Chondrocyte (in vitro differentiated cells): ENCODE measurements around the gene GALM. TPM values are rescaled to one million over a fixed set of nuclear protein-coding genes. Genes with fewer than 3 reads are reported as not detected.

ENCODE experiments used
- DNase-seq: peaks from one replicate; pipeline ENCODE4 v3.0.0; 2021; ENCODE audit warnings: mixed read lengths, low spot score
- H3K27ac Mint-ChIP-seq: one replicate; pipeline ENCODE4 v1.8.0; 2021; ENCODE audit warnings: mild to moderate bottlenecking, moderate library complexity, mixed read lengths; ENCODE audit not compliant: unreplicated experiment
- H3K27me3 Mint-ChIP-seq: 2 replicates; pipeline ENCODE4 v1.8.0; 2021; ENCODE audit warnings: low read depth, mixed read lengths
- H3K36me3 Mint-ChIP-seq: 2 replicates; pipeline ENCODE4 v1.8.0; 2021; ENCODE audit warnings: low read depth, mixed read lengths
- H3K4me1 Mint-ChIP-seq: 2 replicates; pipeline ENCODE4 v1.8.0; 2021; ENCODE audit warnings: low read depth, mild to moderate bottlenecking, mixed read lengths
- H3K4me3 Mint-ChIP-seq: one replicate; pipeline ENCODE4 v1.8.0; 2021; ENCODE audit warnings: mild to moderate bottlenecking, moderate library complexity, mixed read lengths; ENCODE audit not compliant: unreplicated experiment
- H3K9me3 Mint-ChIP-seq: 2 replicates; pipeline ENCODE4 v1.8.0; 2021; ENCODE audit warnings: low read depth, mixed read lengths
- total RNA-seq: library from RNA; stranded (reverse); gene quantifications from 3 replicates; pipeline ENCODE4 v1.2.1, GENCODE V29; 2021
- TF ChIP-seq, protein P1 (sequence below): fragments of 200-600 bp; sonication (generic); IDR thresholded peaks from 2 replicates; pipeline ENCODE4 v1.5.0; 2021; ENCODE audit warnings: antibody characterized with exemption, mild to moderate bottlenecking, moderate library complexity

GALM gene
- total RNA-seq, 1 donor from 2014 or later: 4.7 TPM

DNA sequence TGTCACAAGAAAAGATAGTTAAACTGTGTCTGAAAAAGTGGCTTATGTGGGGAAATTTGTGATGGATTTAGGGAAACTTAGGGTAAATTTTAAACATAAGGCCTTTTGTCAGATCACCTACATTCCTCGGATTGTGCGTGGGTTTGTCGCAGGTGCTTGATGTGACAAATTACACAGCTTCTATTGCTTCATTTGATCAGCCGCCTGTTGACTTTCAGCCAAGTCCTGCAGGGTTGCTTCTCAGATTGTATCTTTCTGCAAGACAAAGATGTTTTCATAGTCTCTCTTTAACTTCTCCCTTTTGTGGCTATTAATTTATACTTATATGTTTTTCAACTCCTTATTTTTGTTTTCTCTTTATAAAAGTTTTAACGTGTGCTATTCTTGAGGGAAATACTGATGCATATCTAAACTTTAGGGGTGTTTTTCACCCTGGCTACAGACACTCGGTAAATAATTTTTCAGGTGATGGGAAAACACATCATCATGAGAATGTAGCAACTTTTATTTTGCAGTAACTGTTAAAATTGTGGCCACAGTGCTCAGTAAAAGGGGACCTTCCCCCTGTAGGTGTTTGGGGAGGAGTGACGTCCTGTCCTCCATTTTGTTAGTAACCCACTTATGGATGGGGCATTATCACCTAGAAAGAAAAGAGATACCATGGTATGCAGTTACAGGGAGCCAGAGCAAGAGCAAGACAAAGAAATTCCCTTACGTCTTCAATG, 31.4 kb downstream of the GALM start:
- H3K36me3 Mint-ChIP-seq: peaks cover 2% of the 10 kb centered on the region
- H3K9me3 Mint-ChIP-seq: no peaks in the 10 kb centered on the region
- H3K4me1 Mint-ChIP-seq: peaks cover 8% of the 10 kb centered on the region
- no peak for DNase-seq
- no peak overlapping the region for H3K27ac Mint-ChIP-seq
- TF ChIP-seq, protein P1, sequence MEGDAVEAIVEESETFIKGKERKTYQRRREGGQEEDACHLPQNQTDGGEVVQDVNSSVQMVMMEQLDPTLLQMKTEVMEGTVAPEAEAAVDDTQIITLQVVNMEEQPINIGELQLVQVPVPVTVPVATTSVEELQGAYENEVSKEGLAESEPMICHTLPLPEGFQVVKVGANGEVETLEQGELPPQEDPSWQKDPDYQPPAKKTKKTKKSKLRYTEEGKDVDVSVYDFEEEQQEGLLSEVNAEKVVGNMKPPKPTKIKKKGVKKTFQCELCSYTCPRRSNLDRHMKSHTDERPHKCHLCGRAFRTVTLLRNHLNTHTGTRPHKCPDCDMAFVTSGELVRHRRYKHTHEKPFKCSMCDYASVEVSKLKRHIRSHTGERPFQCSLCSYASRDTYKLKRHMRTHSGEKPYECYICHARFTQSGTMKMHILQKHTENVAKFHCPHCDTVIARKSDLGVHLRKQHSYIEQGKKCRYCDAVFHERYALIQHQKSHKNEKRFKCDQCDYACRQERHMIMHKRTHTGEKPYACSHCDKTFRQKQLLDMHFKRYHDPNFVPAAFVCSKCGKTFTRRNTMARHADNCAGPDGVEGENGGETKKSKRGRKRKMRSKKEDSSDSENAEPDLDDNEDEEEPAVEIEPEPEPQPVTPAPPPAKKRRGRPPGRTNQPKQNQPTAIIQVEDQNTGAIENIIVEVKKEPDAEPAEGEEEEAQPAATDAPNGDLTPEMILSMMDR: no peak
- H3K4me3 Mint-ChIP-seq: no peak overlapping the region
- no peaks in the 10 kb centered on the region for H3K27me3 Mint-ChIP-seq

DNA sequence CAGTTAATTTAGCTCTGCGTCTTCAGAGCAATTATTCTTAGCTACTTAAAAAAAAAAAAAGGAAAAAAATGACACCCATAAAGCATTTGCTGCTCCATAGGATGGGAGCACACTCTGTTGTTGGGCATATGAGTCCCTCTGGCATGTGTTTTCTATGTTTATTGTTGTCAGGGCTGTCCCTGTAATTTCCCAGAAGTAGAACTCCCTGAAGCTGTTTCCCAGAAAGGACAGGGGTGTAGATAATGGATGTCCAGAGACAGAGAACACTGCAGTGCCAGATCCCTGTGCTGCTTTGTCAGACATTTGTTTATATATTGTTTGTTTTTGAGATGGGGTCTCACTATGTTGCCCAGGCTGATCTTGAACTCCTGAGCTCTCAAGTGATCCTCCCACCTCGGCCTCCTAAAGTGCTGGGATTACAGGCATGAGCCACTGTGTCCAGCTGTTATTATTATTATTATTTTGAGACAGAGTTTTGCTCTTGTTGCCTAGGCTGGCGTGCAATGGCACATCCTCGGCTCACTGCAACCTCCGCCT, 32.6 kb downstream of the GALM start:
- TF ChIP-seq, protein P1: no peak
- DNase-seq: no peak
- H3K36me3 Mint-ChIP-seq: no peaks in the 10 kb centered on the region
- no peaks in the 10 kb centered on the region for H3K27me3 Mint-ChIP-seq
- H3K9me3 Mint-ChIP-seq: no peaks in the 10 kb centered on the region
- peaks cover 11% of the 10 kb centered on the region for H3K4me1 Mint-ChIP-seq
- no peak overlapping the region for H3K4me3 Mint-ChIP-seq
- H3K27ac Mint-ChIP-seq: no peak overlapping the region

DNA sequence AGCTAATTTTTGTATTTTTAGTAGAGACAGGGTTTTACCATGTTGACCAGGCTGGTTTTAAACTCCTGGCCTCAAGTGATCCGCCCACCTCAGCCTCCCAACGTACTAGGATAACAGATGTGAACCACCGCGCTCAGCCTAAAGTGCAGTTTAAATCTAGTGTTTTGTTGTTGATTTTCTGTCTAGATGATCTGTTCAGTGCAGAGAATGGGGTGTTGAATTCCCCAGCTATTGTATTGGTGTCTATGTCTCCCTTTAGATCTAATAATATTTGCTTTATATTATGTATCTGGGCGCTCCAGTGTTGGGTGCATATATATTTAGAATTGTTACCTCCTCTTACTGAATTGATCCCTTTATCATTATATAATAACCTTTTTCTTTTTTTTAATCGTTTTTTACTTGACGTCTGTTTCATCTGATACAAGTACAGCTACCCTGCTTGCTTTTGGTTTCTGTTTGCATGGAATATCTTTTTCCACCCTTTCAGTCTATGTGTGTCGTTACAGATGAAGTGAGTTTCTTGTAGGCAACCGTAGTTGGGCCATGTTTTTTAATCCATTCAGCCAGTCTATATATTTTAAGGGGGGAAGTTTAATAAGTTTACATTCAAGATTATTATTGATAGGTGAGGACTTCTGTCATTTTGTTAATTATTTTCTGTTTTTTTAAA, 34.3 kb downstream of the GALM start:
- H3K4me1 Mint-ChIP-seq: peaks cover 11% of the 10 kb centered on the region
- H3K9me3 Mint-ChIP-seq: no peaks in the 10 kb centered on the region
- no peak overlapping the region for H3K4me3 Mint-ChIP-seq
- TF ChIP-seq, protein P1: no peak
- H3K27me3 Mint-ChIP-seq: no peaks in the 10 kb centered on the region
- H3K27ac Mint-ChIP-seq: no peak overlapping the region
- H3K36me3 Mint-ChIP-seq: no peaks in the 10 kb centered on the region
- DNase-seq: no peak

DNA sequence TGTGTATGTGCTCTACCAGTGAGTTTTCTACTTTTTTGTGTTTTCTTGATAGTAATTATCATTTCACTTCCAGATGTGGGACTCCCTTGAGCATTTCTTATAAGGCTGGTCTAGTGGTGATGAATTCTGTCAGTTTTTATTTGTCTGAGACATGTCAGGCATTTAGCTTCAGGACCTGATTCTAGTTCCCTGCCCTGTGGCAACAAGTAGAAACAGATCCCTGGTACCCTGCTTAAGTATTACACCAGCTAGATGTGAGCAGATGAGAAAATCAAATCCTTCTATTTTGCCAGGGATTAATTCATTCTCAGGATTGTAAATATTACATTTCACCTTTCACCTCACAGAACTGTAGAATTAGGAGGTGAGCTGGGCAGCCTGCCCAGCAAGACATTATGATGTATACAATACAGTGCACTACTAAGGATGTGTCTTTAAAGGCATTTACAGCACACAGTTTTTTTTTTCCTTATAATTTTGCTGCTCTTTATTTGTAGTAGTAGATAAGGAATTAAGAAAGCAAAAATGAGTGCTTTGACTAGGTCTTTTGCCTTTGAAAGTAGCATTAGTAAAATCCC, 35.1 kb downstream of the GALM start:
- DNase-seq: no peak

DNA sequence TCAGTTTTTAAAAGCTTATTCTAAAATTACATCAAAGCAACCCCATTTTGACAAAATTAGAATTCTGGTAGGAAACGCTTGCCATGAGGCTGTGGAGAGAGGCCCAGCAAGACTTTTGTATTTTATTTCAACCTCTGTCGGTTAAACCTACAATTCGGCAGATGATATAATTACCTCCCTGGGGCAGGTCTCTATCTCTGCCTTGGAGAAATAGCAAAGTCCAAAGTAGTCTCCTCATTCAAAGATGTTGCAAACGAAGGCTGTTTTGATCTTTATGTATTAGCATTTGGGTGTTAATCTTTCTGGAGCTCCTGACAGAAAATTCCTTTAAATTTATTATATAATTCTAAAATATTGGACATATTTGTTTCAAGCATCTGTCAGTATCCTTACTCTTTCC, 35.6 kb downstream of the GALM start:
- peaks cover 11% of the 10 kb centered on the region for H3K4me1 Mint-ChIP-seq
- no peak overlapping the region for H3K4me3 Mint-ChIP-seq
- H3K36me3 Mint-ChIP-seq: no peaks in the 10 kb centered on the region
- H3K27ac Mint-ChIP-seq: no peak overlapping the region
- no peaks in the 10 kb centered on the region for H3K27me3 Mint-ChIP-seq
- H3K9me3 Mint-ChIP-seq: no peaks in the 10 kb centered on the region
- DNase-seq: no peak
- TF ChIP-seq, protein P1: no peak

More for the DNA sequence above, 35.1 kb downstream of the GALM start:
- TF ChIP-seq, protein P1: no peak
- Mint-ChIP-seq H3K4me1 (peaks cover 11% of the 10 kb centered on the region), H3K4me3 (no peak overlapping the region), H3K9me3 (no peaks in the 10 kb centered on the region), H3K27me3 (no peaks in the 10 kb centered on the region), H3K27ac (no peak overlapping the region), H3K36me3 (no peaks in the 10 kb centered on the region)
